OCI-LY1 (cell line): Measurements from ENCODE around the gene G2E3.

Source experiments
- EZH2 ChIP-seq: fragments of 200-600 bp; sonication (generic), shearing (Covaris generic); IDR thresholded peaks from 2 replicates; pipeline ENCODE4 v1.8.0; 2017; ENCODE audit warnings: borderline replicate concordance, mixed run types, mild to moderate bottlenecking, antibody characterized with exemption, low read length, moderate library complexity, mixed read lengths
- TF ChIP-seq, protein P1 (sequence below): fragments of 200-600 bp; sonication (generic), shearing (Covaris generic); IDR thresholded peaks from 2 replicates; pipeline ENCODE4 v1.5.1; 2017; ENCODE audit warnings: mild to moderate bottlenecking, antibody characterized with exemption, low read length, moderate library complexity, mixed read lengths

DNA sequence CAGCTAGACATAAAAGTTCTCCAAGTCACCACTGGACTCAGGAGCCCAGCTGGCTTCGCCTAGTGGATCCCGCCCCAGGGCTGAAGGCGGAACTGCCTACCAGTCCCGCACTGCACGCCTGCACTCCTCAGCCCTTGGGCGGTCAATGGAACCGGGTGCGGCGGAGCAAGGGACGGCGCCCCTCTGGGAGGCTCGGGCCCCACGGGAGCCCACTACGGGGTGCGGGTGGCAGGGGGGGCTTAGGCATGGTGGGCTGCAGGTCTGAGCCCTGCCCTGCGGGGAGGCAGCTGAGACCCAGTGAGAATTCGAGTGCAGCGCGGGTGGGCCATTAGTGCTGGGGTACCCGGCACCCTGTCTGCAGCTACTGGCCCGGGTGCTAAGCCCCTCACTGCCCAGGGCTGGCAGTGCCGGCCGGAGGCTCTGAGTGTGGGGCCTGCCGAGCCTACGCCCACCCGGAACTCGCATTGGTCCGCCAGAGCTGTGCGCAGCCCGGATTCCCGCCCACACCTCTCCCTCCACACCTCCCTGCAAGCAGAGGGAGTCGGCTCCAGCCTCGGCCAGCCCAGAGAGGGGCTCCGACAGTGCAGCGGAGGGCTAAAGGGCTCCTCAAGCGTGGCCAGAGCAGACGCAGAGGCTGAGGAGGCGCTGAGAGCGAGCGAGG lies 11.4 kb upstream of the G2E3 start:
- TF ChIP-seq, protein P1, sequence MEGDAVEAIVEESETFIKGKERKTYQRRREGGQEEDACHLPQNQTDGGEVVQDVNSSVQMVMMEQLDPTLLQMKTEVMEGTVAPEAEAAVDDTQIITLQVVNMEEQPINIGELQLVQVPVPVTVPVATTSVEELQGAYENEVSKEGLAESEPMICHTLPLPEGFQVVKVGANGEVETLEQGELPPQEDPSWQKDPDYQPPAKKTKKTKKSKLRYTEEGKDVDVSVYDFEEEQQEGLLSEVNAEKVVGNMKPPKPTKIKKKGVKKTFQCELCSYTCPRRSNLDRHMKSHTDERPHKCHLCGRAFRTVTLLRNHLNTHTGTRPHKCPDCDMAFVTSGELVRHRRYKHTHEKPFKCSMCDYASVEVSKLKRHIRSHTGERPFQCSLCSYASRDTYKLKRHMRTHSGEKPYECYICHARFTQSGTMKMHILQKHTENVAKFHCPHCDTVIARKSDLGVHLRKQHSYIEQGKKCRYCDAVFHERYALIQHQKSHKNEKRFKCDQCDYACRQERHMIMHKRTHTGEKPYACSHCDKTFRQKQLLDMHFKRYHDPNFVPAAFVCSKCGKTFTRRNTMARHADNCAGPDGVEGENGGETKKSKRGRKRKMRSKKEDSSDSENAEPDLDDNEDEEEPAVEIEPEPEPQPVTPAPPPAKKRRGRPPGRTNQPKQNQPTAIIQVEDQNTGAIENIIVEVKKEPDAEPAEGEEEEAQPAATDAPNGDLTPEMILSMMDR, result no peak
- TF ChIP-seq EZH2, result no peak
